Stimulated activated CD8-positive, alpha-beta memory T cell treated with anti-CD3 and anti-CD28 coated beads, Interleukin-7, amount 100 ng/mL, for 24 hours (primary cell): Measurements from ENCODE around the gene RADIL.
"Not testable (repeated sequence)": the region's sequence is repeated elsewhere in the genome, so short reads cannot be mapped to it uniquely, and the experiment has no call there.

Experiments used
- DNase-seq: peaks from one replicate; pipeline ENCODE4 v3.0.0-alpha.2; 2020; ENCODE audit warnings: low read depth

RADIL gene

DNA sequence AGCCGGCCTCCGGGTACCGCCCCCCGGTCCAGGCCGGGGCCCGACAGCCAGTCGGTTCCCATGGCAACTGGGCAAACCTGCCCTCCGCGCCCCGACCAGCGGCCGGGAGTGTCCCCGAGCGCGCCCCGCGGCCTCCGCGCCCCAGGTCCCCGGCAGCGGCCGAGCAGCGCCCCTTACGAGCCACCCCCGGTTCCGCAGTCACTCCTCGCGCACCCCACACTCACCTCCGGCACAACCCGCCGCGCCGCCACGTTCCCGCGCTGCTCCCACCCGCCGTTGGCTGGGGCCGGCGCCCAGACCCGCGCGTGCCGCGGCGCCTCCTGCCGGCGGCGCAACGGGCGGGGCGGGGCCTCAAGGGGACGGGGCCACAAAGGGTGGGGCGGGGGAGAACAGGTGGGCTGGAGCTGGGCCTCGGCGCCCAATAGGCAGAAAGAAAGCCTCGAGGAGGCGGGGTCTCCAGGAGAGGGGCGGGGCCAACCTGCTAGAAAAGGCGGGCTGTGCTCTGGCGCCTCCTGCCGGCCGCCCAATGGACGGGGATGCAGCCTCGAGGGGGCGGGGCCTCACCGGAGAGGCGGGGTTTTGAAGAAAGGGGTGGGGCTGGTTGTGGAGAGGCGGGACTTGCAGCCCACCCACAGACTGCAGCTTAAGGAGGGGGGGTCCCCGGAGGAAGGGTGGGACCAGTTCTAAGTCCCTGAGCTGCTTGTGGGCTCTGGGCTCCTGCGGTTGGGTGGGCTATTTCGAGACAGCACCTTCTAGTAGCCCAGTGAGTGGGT lies at the start of gene RADIL:
TSS of gene RADIL (minus strand) at position 345 of the 773 bp plus-strand sequence. CDS start 5,577 bp downstream, outside the sequence.
- peak; percentile 82 for DNase-seq

DNA sequence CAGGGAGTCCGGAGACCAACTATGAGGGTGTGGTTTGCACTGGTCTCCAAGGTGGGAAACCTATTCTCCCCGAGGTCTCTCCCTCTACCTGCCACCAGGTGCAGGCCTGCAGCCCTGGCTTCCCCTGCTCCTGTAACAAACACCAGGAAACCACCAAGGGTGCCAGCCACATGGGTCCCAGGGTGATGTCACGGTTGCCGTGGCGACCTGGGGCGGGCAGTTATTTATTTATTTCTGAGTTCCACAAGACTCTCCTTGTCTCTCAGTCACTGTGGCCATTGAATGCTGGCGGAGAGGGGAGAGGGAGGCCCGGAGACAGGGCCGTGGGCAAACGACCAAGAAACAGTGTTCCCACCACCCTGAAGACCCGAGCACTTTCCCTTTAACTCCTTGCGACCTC lies 48.4 kb upstream of the RADIL start:
- DNase-seq: no peak

DNA sequence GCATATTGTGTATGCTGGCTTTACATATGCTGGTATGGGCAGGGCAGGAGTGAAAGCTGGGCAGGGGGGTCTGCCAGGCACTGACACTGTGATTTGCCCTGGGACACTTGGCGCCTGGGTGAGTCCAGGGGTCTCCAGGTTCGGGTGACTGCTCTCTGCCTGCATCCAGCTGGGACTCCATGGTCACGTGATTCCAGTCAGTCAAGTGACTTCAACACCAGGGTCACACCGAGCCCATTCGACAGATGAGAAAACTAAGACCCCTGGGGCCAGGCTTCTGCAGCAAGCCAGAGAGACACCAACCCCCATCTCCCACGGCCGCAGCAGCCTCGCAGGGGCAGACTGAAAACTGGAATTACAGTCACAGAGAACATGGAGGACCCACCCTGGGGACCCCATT lies 45.5 kb upstream of the RADIL start:
- no peak for DNase-seq

DNA sequence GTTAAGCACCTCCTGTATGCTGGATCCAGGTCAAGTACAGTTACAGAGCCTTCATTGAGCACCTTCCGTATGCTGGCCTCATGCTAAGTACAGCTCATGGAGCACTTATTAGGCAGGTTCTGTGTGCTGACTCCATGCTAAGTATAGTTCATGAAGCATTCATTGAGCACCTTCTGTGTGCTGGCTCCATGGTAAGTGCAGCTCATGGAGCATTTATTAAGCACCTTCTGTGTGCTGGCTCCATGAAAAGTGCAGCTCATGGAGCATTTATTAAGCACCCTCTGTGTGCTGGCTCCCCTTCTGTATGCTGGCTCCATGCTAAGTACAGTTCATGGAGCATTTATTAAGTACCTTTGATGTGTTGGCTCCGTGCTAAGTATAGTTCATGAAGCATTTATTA lies 44.9 kb upstream of the RADIL start:
- DNase-seq: no peak

DNA sequence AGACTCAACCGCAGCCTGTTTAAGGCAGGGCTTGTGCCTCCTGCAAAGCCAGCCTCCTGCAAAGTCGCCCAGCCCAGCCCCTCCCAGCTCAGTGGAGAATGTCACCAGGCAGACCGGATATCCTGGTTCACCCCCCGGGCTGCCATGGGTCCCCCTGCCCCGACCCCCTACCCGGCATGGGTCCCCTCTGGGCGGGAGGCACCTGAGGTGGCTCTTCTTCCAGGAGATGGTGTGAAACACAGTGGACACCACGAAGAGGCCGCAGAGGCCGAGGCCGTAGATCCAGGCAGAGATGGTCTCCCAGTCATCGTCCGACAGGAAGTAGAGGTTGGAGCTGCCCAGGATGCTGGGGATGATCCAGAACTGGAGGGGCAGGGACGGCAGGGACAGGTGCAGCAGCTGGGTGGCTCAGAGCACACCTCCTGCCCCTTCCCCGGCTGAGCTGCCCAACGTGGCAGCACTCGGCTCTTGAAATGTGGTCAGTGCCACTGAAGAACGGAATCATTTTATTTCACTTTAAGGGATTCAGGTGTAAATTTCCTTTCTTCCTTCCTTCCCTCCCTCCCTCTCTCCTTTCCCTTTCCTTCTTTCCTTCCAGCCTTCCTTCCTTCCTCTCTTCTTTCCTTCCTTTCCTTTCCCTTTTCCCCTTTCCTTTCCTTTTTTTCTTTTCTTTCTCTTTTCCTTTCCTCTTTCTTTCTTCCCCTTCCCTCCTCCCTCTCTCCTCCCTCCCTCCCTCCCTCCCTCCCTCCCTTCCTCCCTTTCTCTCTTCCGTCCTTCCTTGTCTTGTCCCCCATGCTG lies 36.7 kb upstream of the RADIL start:
- DNase-seq: no peak

DNA sequence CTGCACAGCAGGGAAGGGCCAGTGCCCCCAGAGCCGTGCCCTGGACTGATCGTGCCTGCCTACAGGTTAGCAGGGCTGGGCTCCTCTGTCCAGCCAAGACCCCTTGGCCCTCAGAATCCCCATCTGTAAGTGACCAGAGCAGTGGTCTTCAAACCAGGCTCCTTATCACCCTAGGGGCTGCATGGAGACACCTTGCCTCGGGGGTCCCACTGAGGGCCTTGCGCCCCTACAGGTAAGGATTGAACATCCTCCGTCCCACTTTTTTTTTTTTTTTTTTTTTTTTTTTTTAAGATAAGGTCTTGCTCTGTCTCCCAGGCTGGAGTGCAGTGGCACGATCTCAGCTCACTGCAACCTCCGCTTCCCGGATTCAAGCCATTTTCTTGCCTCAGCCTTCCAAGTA lies 32.6 kb upstream of the RADIL start:
- DNase-seq: no peak

- no peak for DNase-seq
These were observed 27.8 kb upstream of the RADIL start for GRCh38 chr7:4911111-4911828.

- DNase-seq: no peak
These were observed 23.2 kb upstream of the RADIL start for GRCh38 chr7:4906682-4907081.

DNA sequence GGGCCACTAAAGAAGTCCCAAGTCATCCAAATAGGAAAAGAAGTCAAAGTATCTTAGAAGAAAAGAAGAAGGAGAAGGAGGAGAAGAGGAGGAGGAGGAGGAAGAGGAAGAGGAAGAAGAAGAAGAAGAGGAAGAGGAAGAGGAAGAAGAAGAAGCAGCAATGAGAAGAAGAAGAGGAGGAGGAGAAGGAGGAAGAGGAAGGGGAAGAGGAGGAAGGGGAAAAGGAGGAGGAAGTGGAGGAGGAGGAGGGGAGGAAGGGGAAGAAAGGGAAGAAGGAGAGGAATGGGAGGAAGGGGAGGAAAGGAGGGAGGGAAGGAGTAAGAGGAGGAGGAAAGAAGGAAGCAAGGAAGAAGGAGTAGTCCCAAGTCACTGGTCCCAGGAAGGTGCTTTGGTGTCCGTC lies 21.7 kb upstream of the RADIL start:
- no peak for DNase-seq

GRCh38 chr7:4904346-4904745 lies 20.8 kb upstream of the RADIL start:
- DNase-seq: no peak

- DNase-seq: no peak
These were observed 12.2 kb upstream of the RADIL start for GRCh38 chr7:4895766-4896165.

GRCh38 chr7:4894482-4894881 lies 11.0 kb upstream of the RADIL start:
- no peak for DNase-seq

GRCh38 chr7:4893929-4894475 lies 10.5 kb upstream of the RADIL start:
- DNase-seq: no peak

GRCh38 chr7:4893188-4893587 lies 9.7 kb upstream of the RADIL start:
- not testable (repeated sequence) for DNase-seq

GRCh38 chr7:4891522-4891921 lies 8.0 kb upstream of the RADIL start:
- not testable (repeated sequence) for DNase-seq

GRCh38 chr7:4889682-4890081 lies 6.2 kb upstream of the RADIL start:
- DNase-seq: no peak

- DNase-seq: no peak
These were observed 4.6 kb upstream of the RADIL start for GRCh38 chr7:4888161-4888560.

DNA sequence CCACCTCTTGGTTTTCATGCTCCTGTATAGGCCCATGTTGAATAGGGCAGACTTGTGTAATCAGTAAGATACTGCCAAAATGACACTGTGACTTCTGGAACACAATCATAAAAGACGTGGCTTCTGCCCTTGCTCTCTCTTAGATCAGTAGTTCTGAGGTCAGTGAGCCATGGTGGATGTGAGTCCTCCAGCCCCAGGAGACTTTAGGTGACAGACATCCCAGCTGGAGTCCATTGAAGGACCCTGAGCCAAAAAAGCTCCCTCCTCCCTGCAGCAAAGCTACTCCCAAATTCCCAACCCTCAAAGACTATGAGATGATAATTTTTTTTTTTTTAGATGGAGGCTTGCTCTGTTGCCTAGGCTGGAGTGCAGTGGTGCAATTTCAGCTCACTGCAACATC lies 3.2 kb upstream of the RADIL start:
- DNase-seq: no peak

GRCh38 chr7:4885317-4885807 lies 1.8 kb upstream of the RADIL start:
- DNase-seq: no peak

DNA sequence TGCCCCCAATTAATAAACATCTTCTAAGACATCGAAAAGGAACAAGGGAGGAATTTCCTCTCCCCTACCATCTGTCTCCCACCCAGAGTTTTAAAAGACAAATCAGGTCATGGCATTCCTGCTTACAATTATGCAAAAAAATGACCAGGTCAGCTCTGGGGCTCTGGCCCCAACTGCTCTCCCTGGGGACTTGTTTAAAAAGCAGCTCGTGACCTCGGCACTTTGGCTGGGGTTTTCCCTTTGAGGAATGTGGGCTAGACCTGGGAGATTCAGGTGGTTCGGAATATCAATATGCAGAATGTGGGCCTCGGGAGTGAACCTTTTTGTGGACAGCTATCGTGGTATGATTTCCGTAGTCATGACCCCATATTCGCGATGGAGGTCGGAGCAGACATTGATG lies 648 bp upstream of the RADIL start:
- DNase-seq: no peak

GRCh38 chr7:4883033-4883371 lies 514 bp downstream of the RADIL start:
- DNase-seq: no peak
